ENCODE data around the gene AKAP1. TPM values are rescaled to one million over a fixed set of nuclear protein-coding genes. Genes with fewer than 3 reads are reported as not detected.

The AKAP1 gene
- total and polyA plus RNA-seq, 2 of the 8 experiments (the other 6 are each of a cell fraction or from before 2014, with no cell fraction given): 120 to 156 TPM

GRCh38 chr17:57106107-57106835 is 21.2 kb downstream of the AKAP1 start:
- Histone ChIP-seq H2BK5ac (ENCODE audit: low read depth, low read length) (0 out of 2 replicates have a peak overlapping the region, but pooled peaks have one; percentile 4), H3K4me3 (ENCODE audit: extremely low read depth in 1 of 4, insufficient read depth in 2 of 4, low read depth in 3 of 4, low read length in 4 of 4) (no peak overlapping the region), H3K4me2 (ENCODE audit: insufficient read depth in 1 of 2, low read depth in 2 of 2, low read length in 2 of 2) (no peak overlapping the region), H2BK15ac (ENCODE audit: low read length) (no peak overlapping the region), H4K8ac (ENCODE audit: extremely low read depth, insufficient read depth, low read length) (peak overlapping the region; percentile 1; the same call in 1 of the 2 replicates), H3K18ac (ENCODE audit: extremely low read depth, low read length) (no peak overlapping the region), H3K27me3 (replicated peaks in 1 of 4; ENCODE audit: control insufficient read depth in 3 of 4, extremely low read depth in 1 of 4, insufficient read depth in 3 of 4, low read length in 3 of 4) (no peaks in the 10 kb centered on the region), H2BK12ac (ENCODE audit: low read depth, low read length) (no peak overlapping the region), H3K9ac (replicated peaks in 1 of 4; ENCODE audit: extremely low read depth in 1 of 4, low read depth in 3 of 4, low read length in 3 of 4) (no peak overlapping the region), H3K14ac (ENCODE audit: insufficient read length) (no peak overlapping the region), H3K4me1 (replicated peaks in 1 of 4; ENCODE audit: control insufficient read depth in 3 of 4, insufficient read depth in 4 of 4, low read length in 3 of 4) (peaks cover 4 to 33% (median 18%) of the 10 kb centered on the region in 4 experiments; a peak in 6 of 7 replicates), H3K9me3 (ENCODE audit: insufficient read depth in 2 of 2, low read depth in 1 of 2, low read length in 1 of 2) (no peaks in the 10 kb centered on the region), H3K23me2 (ENCODE audit: low read depth, low read length) (no peaks in the 10 kb centered on the region; the same call in 1 of the 2 replicates), H2AFZ (ENCODE audit: low read length) (no peak overlapping the region), H3K79me1 (ENCODE audit: low read depth, low read length) (peaks cover 22% of the 10 kb centered on the region), H3K56ac (replicated peaks; ENCODE audit: insufficient read length, low read depth, low read length) (no peak overlapping the region), H3K36me3 (ENCODE audit: control insufficient read depth in 2 of 4, insufficient read depth in 4 of 4, low read length in 3 of 4) (peaks cover 0 to 15% (median 5%) of the 10 kb centered on the region in 4 experiments; a peak in 3 of 8 replicates), H3K4ac (replicated peaks; ENCODE audit: insufficient read length, low read depth, low read length) (no peak overlapping the region), H4K20me1 (replicated peaks in 1 of 2; ENCODE audit: control insufficient read depth in 1 of 2, insufficient read depth in 2 of 2, low read length in 2 of 2) (peaks cover 12 to 31% of the 10 kb centered on the region in 2 experiments), H2BK20ac (ENCODE audit: low read length) (no peak overlapping the region), H2AK5ac (ENCODE audit: low read depth, low read length) (no peak overlapping the region), H4K91ac (replicated peaks; ENCODE audit: insufficient read length, low read length) (no peak overlapping the region), H4K5ac (ENCODE audit: insufficient read length, low read depth, low read length) (no peak overlapping the region), H2BK120ac (replicated peaks; ENCODE audit: low read depth, low read length) (no peak overlapping the region), H3K79me2 (ENCODE audit: control insufficient read depth in 1 of 2, insufficient read depth in 2 of 2, low read length in 2 of 2) (peaks cover 0 to 85% of the 10 kb centered on the region in 2 experiments; a peak in 2 of 4 replicates), H3K27ac (ENCODE audit: low read depth, low read length) (no peak overlapping the region), H3K23ac (ENCODE audit: insufficient read length) (no peak overlapping the region)
- FAIRE-seq (no peak), DNase-seq (ENCODE audit: low read depth in 1 of 2, low spot score in 2 of 2) (peak in 1 of 2 experiments; percentile 70)
- ChIA-PET POLR2A (ENCODE audit: partially characterized antibody) (interaction anchor here (1.6 kb wide), 1 partner anchor 19 kb away, joined by 3 read pairs; no protein-coding TSS in a partner anchor), CTCF (ENCODE audit: partially characterized antibody) (interaction anchor here (0.8 to 9.6 kb wide), 26 partner anchors 8 to 695 kb away, joined by 3 to 112 read pairs (median 5); partner anchors contain the start of gene AKAP1)
- 92% methylated on average over 17 of the region's 17 CpGs; no CpG with 5 or more reads in 1 of the 2 experiments for WGBS, 2 experiments (ENCODE audit: extremely low coverage in 1 of 2, insufficient coverage in 1 of 2, insufficient read length in 1 of 2, insufficient replicate concordance in 2 of 2, low coverage in 1 of 2, low lambda C conversion rate in 2 of 2, missing lambda C conversion rate in 1 of 2)
- TF ChIP-seq GABPA (IDR thresholded peaks at IDR 0.05; ENCODE audit: borderline replicate concordance, insufficient read depth, low read length): peak; percentile 38; the same call in 1 of the 2 replicates
- no peak for TF ChIP-seq RNF2 (IDR thresholded peaks at IDR 0.05; ENCODE audit: borderline replicate concordance, low read depth, low read length, missing control alignments, poor library complexity, severe bottlenecking)
- TF ChIP-seq HDAC2 (IDR thresholded peaks at IDR 0.05; ENCODE audit: borderline replicate concordance in 1 of 2, low read depth in 2 of 2, low read length in 2 of 2): no peak
- TF ChIP-seq GTF2F1 (IDR thresholded peaks at IDR 0.05; ENCODE audit: borderline replicate concordance, low read depth, low read length): no peak
- no peak for TF ChIP-seq KDM4A (IDR thresholded peaks at IDR 0.05; ENCODE audit: low read depth, low read length, severe bottlenecking)
- TF ChIP-seq CTCF (IDR thresholded peaks at IDR 0.05; ENCODE audit: control extremely low read depth in 1 of 3, insufficient read depth in 1 of 3, low read depth in 1 of 3, low read length in 3 of 3): peak; percentile 45 to 80 (median 79)

All from H1 (cell line).